Measurements from ENCODE around the gene HIP1. TPM values are rescaled to one million over a fixed set of nuclear protein-coding genes. Genes with fewer than 3 reads are reported as not detected.
A peak's percentile ranks its signal among the peaks of the same experiment; 100 is the strongest.

Gene HIP1
- total and polyA plus RNA-seq, 2 of the 13 experiments (the other 11 are each of a cell fraction or from before 2014, with no cell fraction given): 4.5 to 6.2 TPM

DNA sequence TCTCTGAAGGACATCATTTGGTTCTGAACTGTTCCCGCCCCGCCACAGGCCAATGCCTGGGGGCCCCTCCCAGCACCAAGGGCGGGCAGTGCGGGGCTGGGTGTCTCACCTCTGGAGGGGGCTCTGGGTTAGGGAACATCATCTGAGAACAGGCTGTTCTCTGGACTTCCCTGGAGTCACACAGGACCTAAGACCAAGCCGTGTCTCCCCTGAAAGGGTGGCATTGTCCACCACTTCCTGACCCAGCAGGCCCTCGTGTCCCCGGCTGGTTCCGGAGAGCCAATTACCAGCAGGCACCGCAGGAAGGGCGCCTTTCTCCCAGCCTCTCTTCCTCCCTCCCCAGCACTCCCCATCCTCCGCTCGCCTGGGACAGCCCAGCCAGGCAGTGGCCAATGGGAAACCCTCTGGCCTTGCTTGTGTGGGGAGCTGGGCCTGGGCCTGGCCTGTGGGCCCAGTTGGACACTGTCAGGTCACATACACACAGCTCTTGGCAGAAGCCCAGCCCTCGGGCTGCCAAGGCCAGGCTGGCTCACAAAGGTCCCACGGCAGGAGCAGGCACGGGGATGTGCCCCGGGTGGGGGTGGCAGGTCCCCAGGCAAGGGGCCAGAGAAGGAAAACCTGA lies 127.1 kb downstream of the HIP1 start (continued):
- TF ChIP-seq, protein P1, sequence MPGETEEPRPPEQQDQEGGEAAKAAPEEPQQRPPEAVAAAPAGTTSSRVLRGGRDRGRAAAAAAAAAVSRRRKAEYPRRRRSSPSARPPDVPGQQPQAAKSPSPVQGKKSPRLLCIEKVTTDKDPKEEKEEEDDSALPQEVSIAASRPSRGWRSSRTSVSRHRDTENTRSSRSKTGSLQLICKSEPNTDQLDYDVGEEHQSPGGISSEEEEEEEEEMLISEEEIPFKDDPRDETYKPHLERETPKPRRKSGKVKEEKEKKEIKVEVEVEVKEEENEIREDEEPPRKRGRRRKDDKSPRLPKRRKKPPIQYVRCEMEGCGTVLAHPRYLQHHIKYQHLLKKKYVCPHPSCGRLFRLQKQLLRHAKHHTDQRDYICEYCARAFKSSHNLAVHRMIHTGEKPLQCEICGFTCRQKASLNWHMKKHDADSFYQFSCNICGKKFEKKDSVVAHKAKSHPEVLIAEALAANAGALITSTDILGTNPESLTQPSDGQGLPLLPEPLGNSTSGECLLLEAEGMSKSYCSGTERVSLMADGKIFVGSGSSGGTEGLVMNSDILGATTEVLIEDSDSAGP (CRISPR knock-in tag; IDR thresholded peaks at IDR 0.05; ENCODE audit: borderline replicate concordance): peak; percentile 69
- no peak for TF ChIP-seq KLF9 (CRISPR knock-in tag; IDR thresholded peaks at IDR 0.05; ENCODE audit: low read depth)
- TF ChIP-seq, protein P2, sequence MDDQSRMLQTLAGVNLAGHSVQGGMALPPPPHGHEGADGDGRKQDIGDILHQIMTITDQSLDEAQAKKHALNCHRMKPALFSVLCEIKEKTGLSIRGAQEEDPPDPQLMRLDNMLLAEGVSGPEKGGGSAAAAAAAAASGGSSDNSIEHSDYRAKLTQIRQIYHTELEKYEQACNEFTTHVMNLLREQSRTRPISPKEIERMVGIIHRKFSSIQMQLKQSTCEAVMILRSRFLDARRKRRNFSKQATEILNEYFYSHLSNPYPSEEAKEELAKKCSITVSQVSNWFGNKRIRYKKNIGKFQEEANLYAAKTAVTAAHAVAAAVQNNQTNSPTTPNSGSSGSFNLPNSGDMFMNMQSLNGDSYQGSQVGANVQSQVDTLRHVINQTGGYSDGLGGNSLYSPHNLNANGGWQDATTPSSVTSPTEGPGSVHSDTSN (CRISPR knock-in tag; IDR thresholded peaks at IDR 0.05; ENCODE audit: borderline replicate concordance): no peak
- TF ChIP-seq FOSL1 (CRISPR knock-in tag; IDR thresholded peaks at IDR 0.05; ENCODE audit: borderline replicate concordance): no peak
- peak; percentile 70; the same call in 1 of the 2 replicates for TF ChIP-seq ZNF501 (CRISPR knock-in tag; IDR thresholded peaks at IDR 0.05)
- TF ChIP-seq, protein P3, sequence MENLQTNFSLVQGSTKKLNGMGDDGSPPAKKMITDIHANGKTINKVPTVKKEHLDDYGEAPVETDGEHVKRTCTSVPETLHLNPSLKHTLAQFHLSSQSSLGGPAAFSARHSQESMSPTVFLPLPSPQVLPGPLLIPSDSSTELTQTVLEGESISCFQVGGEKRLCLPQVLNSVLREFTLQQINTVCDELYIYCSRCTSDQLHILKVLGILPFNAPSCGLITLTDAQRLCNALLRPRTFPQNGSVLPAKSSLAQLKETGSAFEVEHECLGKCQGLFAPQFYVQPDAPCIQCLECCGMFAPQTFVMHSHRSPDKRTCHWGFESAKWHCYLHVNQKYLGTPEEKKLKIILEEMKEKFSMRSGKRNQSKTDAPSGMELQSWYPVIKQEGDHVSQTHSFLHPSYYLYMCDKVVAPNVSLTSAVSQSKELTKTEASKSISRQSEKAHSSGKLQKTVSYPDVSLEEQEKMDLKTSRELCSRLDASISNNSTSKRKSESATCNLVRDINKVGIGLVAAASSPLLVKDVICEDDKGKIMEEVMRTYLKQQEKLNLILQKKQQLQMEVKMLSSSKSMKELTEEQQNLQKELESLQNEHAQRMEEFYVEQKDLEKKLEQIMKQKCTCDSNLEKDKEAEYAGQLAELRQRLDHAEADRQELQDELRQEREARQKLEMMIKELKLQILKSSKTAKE (CRISPR knock-in tag; IDR thresholded peaks at IDR 0.05; ENCODE audit: borderline replicate concordance): no peak
- no peak for TF ChIP-seq ZC3H4 (CRISPR knock-in tag; IDR thresholded peaks at IDR 0.05; ENCODE audit: borderline replicate concordance)
- TF ChIP-seq, protein P4, sequence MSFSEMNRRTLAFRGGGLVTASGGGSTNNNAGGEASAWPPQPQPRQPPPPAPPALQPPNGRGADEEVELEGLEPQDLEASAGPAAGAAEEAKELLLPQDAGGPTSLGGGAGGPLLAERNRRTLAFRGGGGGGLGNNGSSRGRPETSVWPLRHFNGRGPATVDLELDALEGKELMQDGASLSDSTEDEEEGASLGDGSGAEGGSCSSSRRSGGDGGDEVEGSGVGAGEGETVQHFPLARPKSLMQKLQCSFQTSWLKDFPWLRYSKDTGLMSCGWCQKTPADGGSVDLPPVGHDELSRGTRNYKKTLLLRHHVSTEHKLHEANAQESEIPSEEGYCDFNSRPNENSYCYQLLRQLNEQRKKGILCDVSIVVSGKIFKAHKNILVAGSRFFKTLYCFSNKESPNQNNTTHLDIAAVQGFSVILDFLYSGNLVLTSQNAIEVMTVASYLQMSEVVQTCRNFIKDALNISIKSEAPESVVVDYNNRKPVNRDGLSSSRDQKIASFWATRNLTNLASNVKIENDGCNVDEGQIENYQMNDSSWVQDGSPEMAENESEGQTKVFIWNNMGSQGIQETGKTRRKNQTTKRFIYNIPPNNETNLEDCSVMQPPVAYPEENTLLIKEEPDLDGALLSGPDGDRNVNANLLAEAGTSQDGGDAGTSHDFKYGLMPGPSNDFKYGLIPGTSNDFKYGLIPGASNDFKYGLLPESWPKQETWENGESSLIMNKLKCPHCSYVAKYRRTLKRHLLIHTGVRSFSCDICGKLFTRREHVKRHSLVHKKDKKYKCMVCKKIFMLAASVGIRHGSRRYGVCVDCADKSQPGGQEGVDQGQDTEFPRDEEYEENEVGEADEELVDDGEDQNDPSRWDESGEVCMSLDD (CRISPR knock-in tag; IDR thresholded peaks at IDR 0.05; ENCODE audit: borderline replicate concordance): no peak
- TF ChIP-seq ZBTB7B (CRISPR knock-in tag; IDR thresholded peaks at IDR 0.05): 0 out of 2 replicates have a peak, but pooled peaks have one; percentile 16
- no peak for TF ChIP-seq ZNF790 (CRISPR knock-in tag; IDR thresholded peaks at IDR 0.05; ENCODE audit: borderline replicate concordance)
- TF ChIP-seq CREM (IDR thresholded peaks at IDR 0.05): no peak
- no peak for TF ChIP-seq CREM (CRISPR knock-in tag; IDR thresholded peaks at IDR 0.05)
- no peak for TF ChIP-seq ZNF570 (CRISPR knock-in tag; IDR thresholded peaks at IDR 0.05; ENCODE audit: borderline replicate concordance)
- TF ChIP-seq, protein P5, sequence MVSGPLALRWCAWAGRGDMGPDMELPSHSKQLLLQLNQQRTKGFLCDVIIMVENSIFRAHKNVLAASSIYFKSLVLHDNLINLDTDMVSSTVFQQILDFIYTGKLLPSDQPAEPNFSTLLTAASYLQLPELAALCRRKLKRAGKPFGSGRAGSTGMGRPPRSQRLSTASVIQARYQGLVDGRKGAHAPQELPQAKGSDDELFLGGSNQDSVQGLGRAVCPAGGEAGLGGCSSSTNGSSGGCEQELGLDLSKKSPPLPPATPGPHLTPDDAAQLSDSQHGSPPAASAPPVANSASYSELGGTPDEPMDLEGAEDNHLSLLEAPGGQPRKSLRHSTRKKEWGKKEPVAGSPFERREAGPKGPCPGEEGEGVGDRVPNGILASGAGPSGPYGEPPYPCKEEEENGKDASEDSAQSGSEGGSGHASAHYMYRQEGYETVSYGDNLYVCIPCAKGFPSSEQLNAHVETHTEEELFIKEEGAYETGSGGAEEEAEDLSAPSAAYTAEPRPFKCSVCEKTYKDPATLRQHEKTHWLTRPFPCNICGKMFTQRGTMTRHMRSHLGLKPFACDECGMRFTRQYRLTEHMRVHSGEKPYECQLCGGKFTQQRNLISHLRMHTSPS (CRISPR knock-in tag; IDR thresholded peaks at IDR 0.05; ENCODE audit: low read depth): peak; percentile 71
- TF ChIP-seq, protein P6, sequence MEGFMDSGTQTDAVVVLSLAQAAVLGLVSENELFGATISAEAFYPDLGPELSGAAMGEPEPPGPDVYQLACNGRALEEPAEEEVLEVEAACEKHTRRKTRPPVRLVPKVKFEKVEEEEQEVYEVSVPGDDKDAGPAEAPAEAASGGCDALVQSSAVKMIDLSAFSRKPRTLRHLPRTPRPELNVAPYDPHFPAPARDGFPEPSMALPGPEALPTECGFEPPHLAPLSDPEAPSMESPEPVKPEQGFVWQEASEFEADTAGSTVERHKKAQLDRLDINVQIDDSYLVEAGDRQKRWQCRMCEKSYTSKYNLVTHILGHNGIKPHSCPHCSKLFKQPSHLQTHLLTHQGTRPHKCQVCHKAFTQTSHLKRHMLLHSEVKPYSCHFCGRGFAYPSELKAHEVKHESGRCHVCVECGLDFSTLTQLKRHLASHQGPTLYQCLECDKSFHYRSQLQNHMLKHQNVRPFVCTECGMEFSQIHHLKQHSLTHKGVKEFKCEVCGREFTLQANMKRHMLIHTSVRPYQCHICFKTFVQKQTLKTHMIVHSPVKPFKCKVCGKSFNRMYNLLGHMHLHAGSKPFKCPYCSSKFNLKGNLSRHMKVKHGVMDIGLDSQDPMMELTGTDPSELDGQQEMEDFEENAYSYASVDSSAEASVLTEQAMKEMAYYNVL (CRISPR knock-in tag; IDR thresholded peaks at IDR 0.05; ENCODE audit: borderline replicate concordance): 0 out of 2 replicates have a peak, but pooled peaks have one; percentile 39
- TF ChIP-seq FOSL2 (CRISPR knock-in tag; IDR thresholded peaks at IDR 0.05): peak; percentile 25; the same call in 1 of the 2 replicates
- TF ChIP-seq ATAD3A (CRISPR knock-in tag; IDR thresholded peaks at IDR 0.05): no peak

Measured in HepG2 (cell line).